Loucy (cell line): ENCODE measurements around the gene MAPK8.

ENCODE experiments used
- H2AFZ ChIP-seq: fragments of 200-600 bp; sonication (generic); 2 replicates; pipeline ENCODE4 v1.6.0; 2016; ENCODE audit warnings: antibody characterized with exemption, mild to moderate bottlenecking, low read length, moderate library complexity
- H3F3A ChIP-seq: fragments of 200-600 bp; 2 replicates; pipeline ENCODE4 v1.6.0; 2016; ENCODE audit warnings: antibody characterized with exemption, low read depth, mild to moderate bottlenecking
- H3K27me3 ChIP-seq: fragments of 200-600 bp; sonication (generic); 2 replicates; pipeline ENCODE4 v1.6.1; 2014; ENCODE audit warnings: low read length, mild to moderate bottlenecking; ENCODE audit not compliant: insufficient read depth, poor library complexity, severe bottlenecking
- H3K36me3 ChIP-seq: fragments of 200-600 bp; sonication (generic); 2 replicates; pipeline ENCODE4 v1.6.1; 2016; ENCODE audit warnings: low read length; ENCODE audit not compliant: insufficient read depth
- H3K4me1 ChIP-seq: fragments of 200-600 bp; sonication (generic); 2 replicates; pipeline ENCODE4 v1.5.1; 2014; ENCODE audit warnings: low read length, mild to moderate bottlenecking; ENCODE audit not compliant: insufficient read depth, poor library complexity, severe bottlenecking
- H3K4me2 ChIP-seq: fragments of 200-600 bp; sonication (generic); 2 replicates; pipeline ENCODE4 v1.6.0; 2014; ENCODE audit warnings: antibody characterized with exemption, low read length, low read depth, mild to moderate bottlenecking; ENCODE audit not compliant: poor library complexity, severe bottlenecking
- H3K4me3 ChIP-seq: fragments of 200-600 bp; sonication (generic); 2 replicates; pipeline ENCODE4 v1.5.1; 2014; ENCODE audit warnings: low read length, mild to moderate bottlenecking, mixed read lengths; ENCODE audit not compliant: poor library complexity, severe bottlenecking
- H3K79me2 ChIP-seq: fragments of 200-600 bp; sonication (generic); 2 replicates; pipeline ENCODE4 v1.6.1; 2014; ENCODE audit warnings: low read length; ENCODE audit not compliant: insufficient read depth
- H3K9ac ChIP-seq: fragments of 200-600 bp; sonication (generic); 2 replicates; pipeline ENCODE4 v1.6.0; 2014; ENCODE audit warnings: mild to moderate bottlenecking, low read depth, low read length, moderate library complexity; ENCODE audit not compliant: poor library complexity, severe bottlenecking
- H3K9me2 ChIP-seq: fragments of 200-600 bp; sonication (generic); replicated peaks from 2 replicates; pipeline ENCODE4 v1.6.1; 2016; ENCODE audit warnings: low read depth, low read length, mixed read lengths
- H3K9me3 ChIP-seq: fragments of 200-600 bp; sonication (generic); 2 replicates; pipeline ENCODE4 v1.6.1; 2014; ENCODE audit warnings: mild to moderate bottlenecking, antibody characterized with exemption, low read length, low read depth; ENCODE audit not compliant: insufficient read depth
- H4K20me1 ChIP-seq: fragments of 200-600 bp; sonication (generic); 2 replicates; pipeline ENCODE4 v1.6.0; 2014; ENCODE audit warnings: antibody characterized with exemption, low read length, mild to moderate bottlenecking; ENCODE audit not compliant: insufficient read depth, poor library complexity, severe bottlenecking
- CTCF ChIP-seq: fragments of 200-600 bp; sonication (generic); conservative IDR thresholded peaks from 2 replicates; pipeline ENCODE4 v1.5.1; 2014; ENCODE audit warnings: mild to moderate bottlenecking, antibody characterized with exemption, low read length
- EZH2phosphoT487 ChIP-seq: fragments of 200-600 bp; IDR thresholded peaks from 2 replicates; pipeline ENCODE4 v1.6.1; 2018; ENCODE audit warnings: antibody characterized with exemption, mild to moderate bottlenecking, moderate library complexity, borderline replicate concordance

The MAPK8 gene

GRCh38 chr10:48382982-48383381 lies 76.5 kb downstream of the MAPK8 start:
- Histone ChIP-seq H4K20me1 (peaks cover 6% of the 10 kb centered on the region), H3K4me3 (no peak overlapping the region), H3K4me1 (no peaks in the 10 kb centered on the region), H3K9ac (no peak overlapping the region), H3K4me2 (no peak overlapping the region), H3K36me3 (no peaks in the 10 kb centered on the region), H3K79me2 (peaks cover 29% of the 10 kb centered on the region; the same call in 1 of the 2 replicates), H3K9me2 (no peaks in the 10 kb centered on the region), H3K9me3 (no peaks in the 10 kb centered on the region), H3K27me3 (no peaks in the 10 kb centered on the region), H2AFZ (no peak overlapping the region), H3F3A (no peaks in the 10 kb centered on the region)
- TF ChIP-seq EZH2phosphoT487 (no peak), CTCF (no peak)

- Histone ChIP-seq H3K27me3 (no peaks in the 10 kb centered on the region), H3K4me1 (no peaks in the 10 kb centered on the region), H3F3A (no peaks in the 10 kb centered on the region), H3K4me3 (no peak overlapping the region), H2AFZ (no peak overlapping the region), H3K79me2 (peaks cover 29% of the 10 kb centered on the region; the same call in 1 of the 2 replicates), H3K4me2 (no peak overlapping the region), H4K20me1 (peaks cover 4% of the 10 kb centered on the region), H3K9ac (no peak overlapping the region), H3K9me3 (no peaks in the 10 kb centered on the region), H3K9me2 (no peaks in the 10 kb centered on the region), H3K36me3 (no peaks in the 10 kb centered on the region)
- TF ChIP-seq CTCF, result no peak
- no peak for TF ChIP-seq EZH2phosphoT487
These were observed 76.9 kb downstream of the MAPK8 start for GRCh38 chr10:48383393-48383792.

GRCh38 chr10:48384699-48384982 lies 78.2 kb downstream of the MAPK8 start:
- no peaks in the 10 kb centered on the region for H3K27me3 ChIP-seq
- H3K4me3 ChIP-seq, result no peak overlapping the region
- H3K9me3 ChIP-seq, result no peaks in the 10 kb centered on the region
- no peaks in the 10 kb centered on the region for H3F3A ChIP-seq
- peaks cover 8% of the 10 kb centered on the region for H4K20me1 ChIP-seq
- no peaks in the 10 kb centered on the region for H3K9me2 ChIP-seq
- H3K4me2 ChIP-seq, result no peak overlapping the region
- no peak overlapping the region for H3K9ac ChIP-seq
- peaks cover 28% of the 10 kb centered on the region for H3K79me2 ChIP-seq
- peaks cover 2% of the 10 kb centered on the region for H3K4me1 ChIP-seq
- H2AFZ ChIP-seq, result no peak overlapping the region
- H3K36me3 ChIP-seq, result no peaks in the 10 kb centered on the region
- TF ChIP-seq EZH2phosphoT487 (no peak), CTCF (no peak)
